CD14-positive monocyte (primary cell): ENCODE results near the gene SINHCAF. TPM values are rescaled to one million over a fixed set of nuclear protein-coding genes. Genes with fewer than 3 reads are reported as not detected.
A peak's percentile ranks its signal among the peaks of the same experiment; 100 is the strongest.

ENCODE experiments used
- DNase-seq, 3 donors: peaks; one replicate each; pipeline ENCODE4 v3.0.0-alpha.2; 2011 to 2022
- H2AFZ ChIP-seq: 2 replicates; pipeline ENCODE4 v1.6.0; 2012; ENCODE audit warnings: mild to moderate bottlenecking, low read depth, low read length, inconsistent platforms; ENCODE audit not compliant: insufficient read depth, poor library complexity, severe bottlenecking
- H3K27ac ChIP-seq, 2 donors: 1 replicate in 1 of 2; 2 replicates in 1 of 2; pipeline ENCODE4 v1.5.1; 2012 to 2013; ENCODE audit warnings: low read length in 2 of 2, control low read depth in 1 of 2, inconsistent platforms in 1 of 2, low read depth in 1 of 2, mild to moderate bottlenecking in 1 of 2
- H3K27me3 ChIP-seq, 2 donors: one replicate each; pipeline versions ENCODE4 v1.6.0 to v1.6.1; 2011 to 2013; ENCODE audit warnings: low read length in 2 of 2; ENCODE audit not compliant: control insufficient read depth in 2 of 2, insufficient read depth in 2 of 2
- H3K36me3 ChIP-seq, 2 donors: replicated peaks in 1 of 2; 1 replicate in 1 of 2; 2 replicates in 1 of 2; pipeline versions ENCODE4 v1.5.1 to v1.6.1; 2012 to 2013; ENCODE audit warnings: low read length in 2 of 2, control low read depth in 1 of 2, inconsistent platforms in 1 of 2, mild to moderate bottlenecking in 1 of 2; ENCODE audit not compliant: insufficient read depth in 2 of 2, control insufficient read depth in 1 of 2
- H3K4me1 ChIP-seq, 2 donors: 1 replicate in 1 of 2; 2 replicates in 1 of 2; pipeline versions ENCODE4 v1.5.1 to v1.6.1; 2012 to 2013; ENCODE audit warnings: low read length in 2 of 2, control low read depth in 1 of 2, inconsistent platforms in 1 of 2, mild to moderate bottlenecking in 1 of 2, moderate library complexity in 1 of 2; ENCODE audit not compliant: insufficient read depth in 2 of 2, control insufficient read depth in 1 of 2
- H3K4me2 ChIP-seq: replicated peaks from 2 replicates; pipeline ENCODE3; 2012; ENCODE audit warnings: low read length, moderate library complexity, mild to moderate bottlenecking; ENCODE audit not compliant: poor library complexity, severe bottlenecking; ENCODE audit errors: extremely low read depth
- H3K4me3 ChIP-seq, 3 experiments: fragments of 200-600 bp in 1 of 3; sonication (generic) in 1 of 3; replicated peaks in 1 of 3; 1 replicate in 2 of 3; 2 replicates in 1 of 3; pipeline ENCODE4 v1.5.1; 2011 to 2013; ENCODE audit warnings: low read length in 3 of 3, mild to moderate bottlenecking in 3 of 3, control low read depth in 2 of 3, low read depth in 2 of 3, inconsistent platforms in 1 of 3, moderate library complexity in 1 of 3
- H3K79me2 ChIP-seq: 2 replicates; pipeline ENCODE4 v1.6.0; 2012; ENCODE audit warnings: mild to moderate bottlenecking, control low read depth, inconsistent platforms, low read length, moderate library complexity; ENCODE audit not compliant: insufficient read depth
- H3K9ac ChIP-seq: 2 replicates; pipeline ENCODE4 v1.6.0; 2017; ENCODE audit warnings: low read length, mild to moderate bottlenecking; ENCODE audit not compliant: insufficient read depth, poor library complexity, severe bottlenecking
- H3K9me3 ChIP-seq, 2 donors: replicated peaks in 1 of 2; 1 replicate in 1 of 2; 2 replicates in 1 of 2; pipeline versions ENCODE4 v1.5.1 to v1.6.1; 2012 to 2013; ENCODE audit warnings: low read length in 2 of 2, control low read depth in 1 of 2; ENCODE audit not compliant: control insufficient read depth in 1 of 2, insufficient read depth in 1 of 2
- H4K20me1 ChIP-seq: 2 replicates; pipeline ENCODE4 v1.6.0; 2012; ENCODE audit warnings: mild to moderate bottlenecking, low read length, control low read depth, moderate library complexity; ENCODE audit not compliant: insufficient read depth
- H3K27ac Mint-ChIP-seq, 7 donors: one replicate each; pipeline ENCODE4 v1.8.0; 2020; ENCODE audit warnings: mild to moderate bottlenecking in 7 of 7, mixed read lengths in 7 of 7, moderate library complexity in 6 of 7, inconsistent platforms in 2 of 7
- H3K27me3 Mint-ChIP-seq, 3 donors: one replicate each; pipeline ENCODE4 v1.8.0; 2021 to 2022; ENCODE audit warnings: low read depth in 3 of 3, mild to moderate bottlenecking in 3 of 3, mixed read lengths in 3 of 3, moderate library complexity in 3 of 3, inconsistent platforms in 1 of 3
- H3K36me3 Mint-ChIP-seq, 2 donors: one replicate each; pipeline ENCODE4 v1.8.0; 2020; ENCODE audit warnings: mixed read lengths in 2 of 2, inconsistent platforms in 1 of 2, mild to moderate bottlenecking in 1 of 2
- H3K4me1 Mint-ChIP-seq: one replicate; pipeline ENCODE4 v1.8.0; 2020; ENCODE audit warnings: mild to moderate bottlenecking, mixed read lengths
- H3K4me3 Mint-ChIP-seq, 2 donors: one replicate each; pipeline ENCODE4 v1.8.0; 2020; ENCODE audit warnings: mild to moderate bottlenecking in 2 of 2, mixed read lengths in 2 of 2, moderate library complexity in 1 of 2
- H3K9me3 Mint-ChIP-seq, 7 donors: one replicate each; pipeline ENCODE4 v1.8.0; 2020 to 2022; ENCODE audit warnings: mixed read lengths in 7 of 7, mild to moderate bottlenecking in 6 of 7, moderate library complexity in 6 of 7, inconsistent platforms in 2 of 7
- WGBS: methylation state at CpG from one replicate; pipeline ENCODE4 v1.1.5; 2013; ENCODE audit warnings: missing lambda C conversion rate; ENCODE audit not compliant: insufficient coverage; 5-methylcytosine and 5-hydroxymethylcytosine counted together
- intact Hi-C, 2 donors: fragments of 100-400 bp; cut with micrococcal nuclease; formaldehyde crosslinking; loops; one replicate each; pipeline versions ENCODE4 v1.15.0 to v1.15.1; 2023
- polyA plus RNA-seq, 3 donors: library from polyadenylated mRNA; depleted of rRNA in 1 of 3; unstranded in 2 of 3; stranded (reverse) in 1 of 3; fragments of 300-500 nt in 2 of 3; fragments of >200 nt in 1 of 3; fragmentation: Illumina TruSeq in 2 of 3; gene quantifications; 1 replicate in 2 of 3; 2 replicates in 1 of 3; pipeline ENCODE4 v1.2.3, GENCODE V29; 2012 to 2021
- TF ChIP-seq, protein P1 (sequence below): fragments of 200-600 bp; IDR thresholded peaks from one replicate; pipeline ENCODE4 v1.8.0; 2022; ENCODE audit warnings: antibody characterized with exemption, mild to moderate bottlenecking

SINHCAF gene
- polyA plus RNA-seq, 3 donors, result 14.2 to 20.2 (median 20.1) TPM

DNA sequence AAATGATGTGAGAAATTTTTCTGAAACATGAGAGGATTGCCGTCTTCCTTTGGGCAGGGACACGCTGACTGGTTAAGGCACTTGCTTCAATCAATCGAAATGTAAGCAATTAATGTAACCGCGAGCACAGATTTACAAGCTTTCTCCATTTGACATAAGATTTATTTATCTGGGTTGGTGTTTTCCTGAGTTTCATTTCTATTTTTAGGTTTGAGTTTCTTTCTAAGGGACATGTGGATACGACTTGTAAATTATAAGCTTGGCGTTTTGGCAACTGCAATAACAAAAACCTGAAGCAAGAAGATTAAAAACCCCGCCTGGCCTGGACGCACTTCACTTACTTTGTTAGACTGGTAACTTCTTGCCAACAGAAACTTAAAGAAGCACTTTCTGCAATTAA is 20.3 kb upstream of the SINHCAF start:
- Mint-ChIP-seq H3K4me1 (peaks cover 4% of the 10 kb centered on the region), H3K9me3 (peaks cover 0 to 4% (median 0%) of the 10 kb centered on the region in 7 donors), H3K4me3 (no peak overlapping the region), H3K27me3 (peaks cover 10 to 14% (median 13%) of the 10 kb centered on the region in 3 donors), H3K27ac (no peak overlapping the region), H3K36me3 (no peaks in the 10 kb centered on the region)
- no peaks in the 10 kb centered on the region for H4K20me1 ChIP-seq
- no CpG with 5 or more reads among the region's 9 CpGs for WGBS
- no peaks in the 10 kb centered on the region for H3K9me3 ChIP-seq
- H2AFZ ChIP-seq, result no peak overlapping the region
- no peak overlapping the region for H3K27ac ChIP-seq
- H3K36me3 ChIP-seq, result no peaks in the 10 kb centered on the region
- H3K4me2 ChIP-seq, result no peak overlapping the region
- H3K79me2 ChIP-seq, result no peaks in the 10 kb centered on the region
- DNase-seq, result no peak
- H3K4me3 ChIP-seq, result no peak overlapping the region
- TF ChIP-seq, protein P1, sequence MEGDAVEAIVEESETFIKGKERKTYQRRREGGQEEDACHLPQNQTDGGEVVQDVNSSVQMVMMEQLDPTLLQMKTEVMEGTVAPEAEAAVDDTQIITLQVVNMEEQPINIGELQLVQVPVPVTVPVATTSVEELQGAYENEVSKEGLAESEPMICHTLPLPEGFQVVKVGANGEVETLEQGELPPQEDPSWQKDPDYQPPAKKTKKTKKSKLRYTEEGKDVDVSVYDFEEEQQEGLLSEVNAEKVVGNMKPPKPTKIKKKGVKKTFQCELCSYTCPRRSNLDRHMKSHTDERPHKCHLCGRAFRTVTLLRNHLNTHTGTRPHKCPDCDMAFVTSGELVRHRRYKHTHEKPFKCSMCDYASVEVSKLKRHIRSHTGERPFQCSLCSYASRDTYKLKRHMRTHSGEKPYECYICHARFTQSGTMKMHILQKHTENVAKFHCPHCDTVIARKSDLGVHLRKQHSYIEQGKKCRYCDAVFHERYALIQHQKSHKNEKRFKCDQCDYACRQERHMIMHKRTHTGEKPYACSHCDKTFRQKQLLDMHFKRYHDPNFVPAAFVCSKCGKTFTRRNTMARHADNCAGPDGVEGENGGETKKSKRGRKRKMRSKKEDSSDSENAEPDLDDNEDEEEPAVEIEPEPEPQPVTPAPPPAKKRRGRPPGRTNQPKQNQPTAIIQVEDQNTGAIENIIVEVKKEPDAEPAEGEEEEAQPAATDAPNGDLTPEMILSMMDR, result no peak
- intact Hi-C loops, result no loop called here
- H3K27me3 ChIP-seq, result peaks cover 0 to 9% of the 10 kb centered on the region in 2 donors
- no peaks in the 10 kb centered on the region for H3K4me1 ChIP-seq
- H3K9ac ChIP-seq, result no peak overlapping the region

DNA sequence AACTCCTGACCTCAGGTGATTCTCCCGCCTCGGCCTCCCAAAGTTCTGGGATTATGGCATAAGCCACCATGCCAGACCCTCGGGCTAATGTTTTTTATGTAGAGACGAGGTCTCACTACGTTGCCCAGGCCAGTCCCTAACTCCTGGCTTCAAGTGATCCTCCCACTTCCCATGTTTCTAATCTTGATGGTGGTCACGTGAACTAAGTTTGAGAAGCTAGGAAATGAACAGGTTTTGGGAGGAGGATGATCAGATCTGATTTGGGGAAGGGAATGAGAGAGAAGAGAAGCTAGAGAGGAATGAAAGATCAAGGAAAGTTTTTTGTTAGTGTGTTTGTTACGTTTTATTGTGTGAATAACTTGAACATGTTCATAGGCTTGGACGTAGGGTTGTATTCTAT is 17.2 kb upstream of the SINHCAF start:
- no peak overlapping the region for H3K4me3 Mint-ChIP-seq
- no peak for DNase-seq
- Histone ChIP-seq H3K4me1 (no peaks in the 10 kb centered on the region), H3K27me3 (peaks cover 0 to 9% of the 10 kb centered on the region in 2 donors), H3K9ac (no peak overlapping the region), H4K20me1 (no peaks in the 10 kb centered on the region), H3K27ac (no peak overlapping the region), H3K4me3 (no peak overlapping the region), H2AFZ (no peak overlapping the region), H3K4me2 (no peak overlapping the region), H3K9me3 (no peaks in the 10 kb centered on the region), H3K36me3 (no peaks in the 10 kb centered on the region), H3K79me2 (no peaks in the 10 kb centered on the region)
- H3K27me3 Mint-ChIP-seq, result peaks cover 10 to 13% (median 13%) of the 10 kb centered on the region in 3 donors
- no peaks in the 10 kb centered on the region for H3K9me3 Mint-ChIP-seq
- peak overlapping the region in 1 of 7 donors; percentile 42 for H3K27ac Mint-ChIP-seq
- WGBS, result 100% methylated on average over 5 of the region's 8 CpGs
- H3K4me1 Mint-ChIP-seq, result peaks cover 4% of the 10 kb centered on the region
- H3K36me3 Mint-ChIP-seq, result no peaks in the 10 kb centered on the region
- intact Hi-C loops, result no loop called here
- TF ChIP-seq, protein P1, result no peak
